ENCODE data around the gene MT1HL1. TPM values are rescaled to one million over a fixed set of nuclear protein-coding genes. Genes with fewer than 3 reads are reported as not detected.

The MT1HL1 gene
- total and polyA plus RNA-seq, 8 donors = not detected

GRCh38 chr1:237011432-237011831, 7.2 kb upstream of the MT1HL1 start:
- peaks cover 0 to 6% of the 10 kb centered on the region in 2 donors for H3K4me1 ChIP-seq
- no peak for ATAC-seq
- H3K9me3 ChIP-seq = no peaks in the 10 kb centered on the region
- H3K4me3 ChIP-seq = no peak overlapping the region
- intact Hi-C loops (cut with DNase I) = no loop called here
- TF ChIP-seq, protein P1, sequence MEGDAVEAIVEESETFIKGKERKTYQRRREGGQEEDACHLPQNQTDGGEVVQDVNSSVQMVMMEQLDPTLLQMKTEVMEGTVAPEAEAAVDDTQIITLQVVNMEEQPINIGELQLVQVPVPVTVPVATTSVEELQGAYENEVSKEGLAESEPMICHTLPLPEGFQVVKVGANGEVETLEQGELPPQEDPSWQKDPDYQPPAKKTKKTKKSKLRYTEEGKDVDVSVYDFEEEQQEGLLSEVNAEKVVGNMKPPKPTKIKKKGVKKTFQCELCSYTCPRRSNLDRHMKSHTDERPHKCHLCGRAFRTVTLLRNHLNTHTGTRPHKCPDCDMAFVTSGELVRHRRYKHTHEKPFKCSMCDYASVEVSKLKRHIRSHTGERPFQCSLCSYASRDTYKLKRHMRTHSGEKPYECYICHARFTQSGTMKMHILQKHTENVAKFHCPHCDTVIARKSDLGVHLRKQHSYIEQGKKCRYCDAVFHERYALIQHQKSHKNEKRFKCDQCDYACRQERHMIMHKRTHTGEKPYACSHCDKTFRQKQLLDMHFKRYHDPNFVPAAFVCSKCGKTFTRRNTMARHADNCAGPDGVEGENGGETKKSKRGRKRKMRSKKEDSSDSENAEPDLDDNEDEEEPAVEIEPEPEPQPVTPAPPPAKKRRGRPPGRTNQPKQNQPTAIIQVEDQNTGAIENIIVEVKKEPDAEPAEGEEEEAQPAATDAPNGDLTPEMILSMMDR (IDR thresholded peaks at IDR 0.05) = no peak
- H3K36me3 ChIP-seq = no peaks in the 10 kb centered on the region
- no peak overlapping the region for H3K27ac ChIP-seq
- DNase-seq = no peak
- no peaks in the 10 kb centered on the region for H3K27me3 ChIP-seq

DNA sequence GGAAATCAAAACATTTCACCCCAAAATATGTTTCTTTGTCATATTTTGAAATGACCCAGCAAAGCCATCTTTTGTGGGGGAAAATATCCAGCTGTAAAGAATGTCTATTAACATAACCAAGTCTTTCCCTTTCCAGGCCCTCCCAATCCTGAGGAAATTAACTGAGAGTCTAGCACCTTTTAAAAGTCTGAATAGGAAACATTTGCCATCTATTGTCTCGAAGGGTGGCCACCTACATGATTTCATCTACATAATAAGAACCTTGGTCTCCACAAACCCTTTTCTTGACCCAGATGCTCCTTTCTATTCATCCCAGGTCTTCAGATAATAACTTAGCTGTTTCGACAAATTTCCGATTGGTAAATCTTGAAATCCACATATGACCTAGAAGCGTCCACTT, 5.4 kb upstream of the MT1HL1 start:
- no peak overlapping the region for H3K4me3 ChIP-seq
- ATAC-seq (no peak), DNase-seq (no peak)
- H3K27ac ChIP-seq = no peak overlapping the region
- peaks cover 0 to 6% of the 10 kb centered on the region in 2 donors for H3K4me1 ChIP-seq
- no peaks in the 10 kb centered on the region for H3K36me3 ChIP-seq
- H3K9me3 ChIP-seq = no peaks in the 10 kb centered on the region
- TF ChIP-seq, protein P1 (IDR thresholded peaks at IDR 0.05) = no peak
- intact Hi-C loops (cut with DNase I) = no loop called here
- H3K27me3 ChIP-seq = no peaks in the 10 kb centered on the region

DNA sequence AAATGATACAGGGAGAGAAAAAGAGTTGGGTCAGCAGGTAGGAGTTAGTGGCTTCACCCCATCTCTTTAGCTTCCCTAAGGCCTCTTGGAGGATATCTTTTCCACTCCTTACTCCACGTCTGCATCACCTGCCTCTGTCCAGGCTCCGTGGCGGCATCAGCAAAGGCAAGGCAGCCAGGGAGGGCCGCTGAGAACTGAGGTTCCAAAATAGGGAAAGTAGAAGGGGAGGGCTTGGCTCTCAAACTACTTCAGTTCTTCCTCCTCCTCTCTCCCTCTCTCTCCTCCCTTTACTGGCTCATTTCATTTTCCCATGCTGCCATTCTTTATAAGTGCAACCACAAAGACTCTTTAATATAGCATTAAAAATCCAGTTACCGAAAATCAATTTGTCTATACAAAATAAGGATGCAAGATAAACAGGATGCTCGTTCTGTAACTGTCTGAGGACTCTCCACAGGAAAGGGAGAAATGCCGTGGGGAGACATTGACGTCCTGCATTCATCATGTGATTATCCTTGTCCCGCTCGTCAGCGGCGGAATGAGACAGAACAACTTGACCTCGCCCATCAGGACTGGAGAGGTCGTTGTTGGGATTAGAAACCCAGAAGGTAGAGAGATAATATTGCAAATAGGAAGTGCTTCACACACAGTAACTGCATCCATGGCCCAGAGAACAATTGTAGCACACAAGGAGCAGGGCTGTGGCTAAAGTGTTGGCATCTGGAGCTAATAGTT, 3.1 kb upstream of the MT1HL1 start:
- H3K27me3 ChIP-seq = no peaks in the 10 kb centered on the region
- ATAC-seq (no peak), DNase-seq (no peak)
- TF ChIP-seq, protein P1 (IDR thresholded peaks at IDR 0.05) = no peak
- no peak overlapping the region for H3K4me3 ChIP-seq
- H3K27ac ChIP-seq = no peak overlapping the region
- intact Hi-C loops (cut with DNase I) = no loop called here
- no peaks in the 10 kb centered on the region for H3K4me1 ChIP-seq
- no peaks in the 10 kb centered on the region for H3K9me3 ChIP-seq
- no peaks in the 10 kb centered on the region for H3K36me3 ChIP-seq

DNA sequence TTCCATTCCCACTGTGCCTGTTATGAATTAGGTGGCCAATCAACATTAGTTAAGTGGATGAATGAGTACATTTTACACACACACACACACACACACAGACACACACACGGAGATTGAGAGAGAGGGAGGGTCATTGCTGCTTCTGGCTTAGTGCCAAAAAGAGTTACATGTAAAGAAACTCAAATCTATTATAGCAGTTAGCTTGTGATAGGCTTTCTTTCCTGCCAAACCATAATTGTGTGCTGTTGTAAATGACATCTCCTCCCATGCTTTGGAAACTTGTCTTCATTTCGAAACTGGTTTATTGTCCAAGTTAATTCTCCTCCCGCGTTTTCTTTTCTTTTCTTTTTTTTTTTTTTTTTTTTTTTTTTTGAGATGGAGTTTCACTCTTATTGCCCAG, 1.4 kb upstream of the MT1HL1 start:
- no peak for ATAC-seq
- peak in 1 of 4 donors; percentile 33 for DNase-seq
- TF ChIP-seq, protein P1 (IDR thresholded peaks at IDR 0.05) = no peak

DNA sequence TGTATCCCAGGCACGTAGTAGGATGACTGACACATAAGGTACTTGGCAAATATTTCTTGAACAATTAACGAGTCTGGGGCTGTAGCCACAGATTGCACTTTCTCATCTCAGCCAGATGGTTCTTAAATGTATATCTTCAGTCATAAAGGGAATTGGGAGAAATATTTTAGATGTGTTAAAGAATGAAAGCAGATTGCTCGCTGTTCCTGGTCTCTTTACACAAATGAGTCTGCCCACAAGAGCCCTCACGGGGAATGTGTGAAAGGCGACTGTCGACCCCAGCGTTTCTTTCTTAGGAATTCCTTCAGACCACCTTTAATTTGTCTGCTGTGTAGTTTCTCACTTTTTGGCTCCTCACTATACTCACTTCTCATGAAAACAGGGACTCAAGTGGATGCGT, 725 bp downstream of the MT1HL1 start:
- no peak for ATAC-seq
- no peaks in the 10 kb centered on the region for H3K9me3 ChIP-seq
- TF ChIP-seq, protein P1 (IDR thresholded peaks at IDR 0.05) = no peak
- no peak overlapping the region for H3K4me3 ChIP-seq
- no peaks in the 10 kb centered on the region for H3K4me1 ChIP-seq
- no peak overlapping the region for H3K27ac ChIP-seq
- no peak for DNase-seq
- H3K36me3 ChIP-seq = no peaks in the 10 kb centered on the region
- intact Hi-C loops (cut with DNase I) = no loop called here
- H3K27me3 ChIP-seq = no peaks in the 10 kb centered on the region

More for the DNA sequence above, 1.4 kb upstream of the MT1HL1 start:
- Histone ChIP-seq H3K36me3 (no peaks in the 10 kb centered on the region), H3K27ac (no peak overlapping the region), H3K4me1 (no peaks in the 10 kb centered on the region), H3K9me3 (no peaks in the 10 kb centered on the region), H3K27me3 (no peaks in the 10 kb centered on the region), H3K4me3 (no peak overlapping the region)
- intact Hi-C loops (cut with DNase I) = no loop called here

All from left lung (tissue), 10 donors.